WTC11 (cell line): ENCODE results near the gene NLRP5. TPM values are rescaled to one million over a fixed set of nuclear protein-coding genes. Genes with fewer than 3 reads are reported as not detected.

Experiments used
- ATAC-seq: fragments of 200-7000 bp; cut with Tn5 transposase; 2 replicates; pipeline ENCODE4 v1.10.0; 2021; ENCODE audit warnings: mild to moderate bottlenecking, moderate library complexity
- CTCF ChIA-PET: fragments of 300-600 bp; sonication (Branson Sonifier 250); formaldehyde crosslinking; loops from one replicate; lab custom pipeline; 2021; ENCODE audit warnings: antibody characterized with exemption; lab: Charles Lee
- POLR2A ChIA-PET: fragments of 350-600 bp; sonication (Branson Sonifier 250); formaldehyde crosslinking; loops from one replicate; lab custom pipeline; 2021; ENCODE audit warnings: antibody characterized with exemption; lab: Charles Lee
- DNase-seq: peaks from one replicate; pipeline ENCODE4 v3.0.0; 2021; ENCODE audit warnings: low spot score
- H3K27ac Mint-ChIP-seq: 2 replicates; pipeline ENCODE4 v1.8.0; 2021; ENCODE audit warnings: mixed read lengths
- H3K27me3 Mint-ChIP-seq: 2 replicates; pipeline ENCODE4 v1.8.0; 2021; ENCODE audit warnings: low read depth, mild to moderate bottlenecking, moderate library complexity, mixed read lengths
- H3K36me3 Mint-ChIP-seq: 2 replicates; pipeline ENCODE4 v1.8.0; 2021; ENCODE audit warnings: mixed read lengths
- H3K4me1 Mint-ChIP-seq: 2 replicates; pipeline ENCODE4 v1.8.0; 2022; ENCODE audit warnings: mixed read lengths
- H3K4me3 Mint-ChIP-seq: 2 replicates; pipeline ENCODE4 v1.8.0; 2021; ENCODE audit warnings: mild to moderate bottlenecking, moderate library complexity, mixed read lengths
- H3K9me3 Mint-ChIP-seq: 2 replicates; pipeline ENCODE4 v1.8.0; 2021; ENCODE audit warnings: mixed read lengths
- ARID4B ChIP-seq: sonication (generic); formaldehyde crosslinking; IDR thresholded peaks from 2 replicates; pipeline ENCODE4 v1.8.0; 2023; ENCODE audit warnings: missing genetic modification reagents, mild to moderate bottlenecking, borderline replicate concordance
- CREM ChIP-seq: sonication (generic); formaldehyde crosslinking; IDR thresholded peaks from 2 replicates; pipeline ENCODE4 v1.8.1; 2022; ENCODE audit warnings: mild to moderate bottlenecking, missing genetic modification reagents, moderate library complexity
- FOXP1 ChIP-seq: sonication (generic); formaldehyde crosslinking; IDR thresholded peaks from 2 replicates; pipeline ENCODE4 v1.8.0; 2022; ENCODE audit warnings: missing genetic modification reagents, mild to moderate bottlenecking, moderate library complexity, borderline replicate concordance
- IRF2 ChIP-seq: sonication (generic); formaldehyde crosslinking; IDR thresholded peaks from 2 replicates; pipeline ENCODE4 v1.8.0; 2022; ENCODE audit warnings: low read depth, missing genetic modification reagents, borderline replicate concordance
- JAZF1 ChIP-seq: fragments of 250-450 bp; sonication (Bioruptor Pico); IDR thresholded peaks from 2 replicates; pipeline ENCODE4 v1.9.0; 2021; ENCODE audit warnings: moderate library complexity, mild to moderate bottlenecking, inconsistent platforms
- NFYB ChIP-seq: sonication (generic); formaldehyde crosslinking; conservative IDR thresholded peaks from 2 replicates; pipeline ENCODE4 v1.8.0; 2022; ENCODE audit warnings: low read depth, missing genetic modification reagents
- SOX15 ChIP-seq: fragments of 250-450 bp; sonication (Bioruptor Pico); IDR thresholded peaks from 2 replicates; pipeline ENCODE4 v1.9.0; 2021; ENCODE audit warnings: mild to moderate bottlenecking
- TEAD1 ChIP-seq: sonication (generic); formaldehyde crosslinking; IDR thresholded peaks from 2 replicates; pipeline ENCODE4 v1.8.0; 2022; ENCODE audit warnings: mild to moderate bottlenecking, missing genetic modification reagents
- TP53 ChIP-seq: sonication (generic); formaldehyde crosslinking; IDR thresholded peaks from 2 replicates; pipeline ENCODE4 v1.8.1; 2023; ENCODE audit warnings: mild to moderate bottlenecking, missing genetic modification reagents
- ZBTB21 ChIP-seq: sonication (generic); formaldehyde crosslinking; IDR thresholded peaks from 2 replicates; pipeline ENCODE4 v1.8.1; 2023; ENCODE audit warnings: mild to moderate bottlenecking, missing genetic modification reagents, borderline replicate concordance
- ZNF232 ChIP-seq: sonication (generic); formaldehyde crosslinking; IDR thresholded peaks from 2 replicates; pipeline ENCODE4 v1.8.0; 2022; ENCODE audit warnings: mild to moderate bottlenecking, missing genetic modification reagents
- total RNA-seq: library from RNA; stranded (reverse); gene quantifications from 3 replicates; pipeline ENCODE4 v1.2.3, GENCODE V29; 2021
- TF ChIP-seq, protein P1 (sequence below): sonication (generic); formaldehyde crosslinking; IDR thresholded peaks from 2 replicates; pipeline ENCODE4 v1.8.1; 2023; ENCODE audit warnings: mild to moderate bottlenecking, missing genetic modification reagents
- TF ChIP-seq, protein P2 (sequence below): fragments of 250-450 bp; sonication (Bioruptor Pico); IDR thresholded peaks from 2 replicates; pipeline ENCODE4 v1.8.0; 2021; ENCODE audit warnings: mild to moderate bottlenecking
- TF ChIP-seq, protein P3 (sequence below): fragments of 250-450 bp; sonication (Bioruptor Pico); IDR thresholded peaks from 2 replicates; pipeline ENCODE4 v1.9.0; 2021; ENCODE audit warnings: mild to moderate bottlenecking, borderline replicate concordance

Gene NLRP5
- total RNA-seq, 1 experiment from 2014 or later: not detected

DNA sequence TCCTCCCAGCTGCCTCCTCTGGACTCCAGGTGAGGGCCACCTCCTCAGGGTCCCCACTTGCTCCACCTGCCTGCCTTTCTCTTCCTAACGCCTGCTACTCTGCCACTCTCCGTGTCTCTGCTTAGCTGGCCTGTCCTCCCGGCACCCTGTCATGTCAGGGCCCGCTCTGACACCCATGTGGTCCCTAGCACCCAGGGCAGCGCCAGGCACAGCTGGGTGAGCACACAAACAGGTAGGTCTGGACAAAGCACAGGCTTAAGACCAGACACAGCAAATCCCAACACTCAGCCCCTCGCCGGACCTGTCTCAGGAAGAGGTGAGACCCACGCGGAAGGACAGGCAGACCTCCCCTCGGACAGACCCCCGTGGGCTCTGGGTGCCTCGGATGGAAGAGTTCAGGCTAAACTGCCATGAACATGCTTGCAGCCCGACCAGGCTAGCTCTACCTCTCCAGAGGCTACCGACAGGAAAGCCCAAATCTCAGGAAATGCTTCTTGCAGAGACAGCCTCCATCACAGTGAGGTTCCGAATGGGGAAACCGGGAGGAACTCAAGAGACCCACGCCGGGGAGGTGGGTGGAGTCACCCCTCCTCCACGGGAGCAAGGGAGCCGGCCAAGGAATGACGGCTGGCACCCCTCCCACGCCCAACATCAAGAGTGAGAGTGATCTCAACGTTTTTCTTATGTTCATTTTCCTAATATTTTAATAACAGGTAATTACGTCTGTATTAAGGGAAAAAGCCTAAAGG lies 122.0 kb downstream of the NLRP5 start (continued):
- TF ChIP-seq ARID4B (CRISPR knock-in tag) (no peak), IRF2 (no peak), ZNF232 (CRISPR knock-in tag) (no peak), ZBTB21 (CRISPR knock-in tag) (no peak), SOX15 (CRISPR knock-in tag) (no peak)
- TF ChIP-seq, protein P1, sequence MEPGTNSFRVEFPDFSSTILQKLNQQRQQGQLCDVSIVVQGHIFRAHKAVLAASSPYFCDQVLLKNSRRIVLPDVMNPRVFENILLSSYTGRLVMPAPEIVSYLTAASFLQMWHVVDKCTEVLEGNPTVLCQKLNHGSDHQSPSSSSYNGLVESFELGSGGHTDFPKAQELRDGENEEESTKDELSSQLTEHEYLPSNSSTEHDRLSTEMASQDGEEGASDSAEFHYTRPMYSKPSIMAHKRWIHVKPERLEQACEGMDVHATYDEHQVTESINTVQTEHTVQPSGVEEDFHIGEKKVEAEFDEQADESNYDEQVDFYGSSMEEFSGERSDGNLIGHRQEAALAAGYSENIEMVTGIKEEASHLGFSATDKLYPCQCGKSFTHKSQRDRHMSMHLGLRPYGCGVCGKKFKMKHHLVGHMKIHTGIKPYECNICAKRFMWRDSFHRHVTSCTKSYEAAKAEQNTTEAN (CRISPR knock-in tag): no peak

DNA sequence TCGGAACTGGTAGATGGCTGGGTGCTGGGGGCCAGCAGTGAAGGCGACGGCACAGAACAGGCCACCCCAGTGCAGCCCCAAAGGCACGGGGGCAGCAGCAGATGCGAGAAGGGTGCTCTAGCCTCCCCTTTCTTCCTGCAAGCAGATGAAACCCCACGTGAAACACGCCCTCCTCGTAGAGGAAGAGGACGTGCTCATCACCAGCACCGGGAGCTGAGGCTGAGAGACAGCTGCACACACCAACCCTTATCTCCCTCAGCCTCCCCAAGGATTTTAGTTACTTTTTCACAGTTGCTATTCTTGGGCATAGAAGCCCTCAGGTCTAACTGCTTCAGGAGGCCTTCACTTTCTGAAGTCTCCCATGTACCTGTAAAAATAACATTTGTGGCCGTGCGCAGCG lies 122.7 kb downstream of the NLRP5 start:
- Mint-ChIP-seq H3K9me3 (no peaks in the 10 kb centered on the region), H3K4me1 (peaks cover 73% of the 10 kb centered on the region)

More for the DNA sequence above, 122.7 kb downstream of the NLRP5 start:
- H3K27me3 Mint-ChIP-seq: no peaks in the 10 kb centered on the region
- DNase-seq: no peak
- no peak for TF ChIP-seq FOXP1
- TF ChIP-seq, protein P2, sequence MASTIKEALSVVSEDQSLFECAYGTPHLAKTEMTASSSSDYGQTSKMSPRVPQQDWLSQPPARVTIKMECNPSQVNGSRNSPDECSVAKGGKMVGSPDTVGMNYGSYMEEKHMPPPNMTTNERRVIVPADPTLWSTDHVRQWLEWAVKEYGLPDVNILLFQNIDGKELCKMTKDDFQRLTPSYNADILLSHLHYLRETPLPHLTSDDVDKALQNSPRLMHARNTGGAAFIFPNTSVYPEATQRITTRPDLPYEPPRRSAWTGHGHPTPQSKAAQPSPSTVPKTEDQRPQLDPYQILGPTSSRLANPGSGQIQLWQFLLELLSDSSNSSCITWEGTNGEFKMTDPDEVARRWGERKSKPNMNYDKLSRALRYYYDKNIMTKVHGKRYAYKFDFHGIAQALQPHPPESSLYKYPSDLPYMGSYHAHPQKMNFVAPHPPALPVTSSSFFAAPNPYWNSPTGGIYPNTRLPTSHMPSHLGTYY (CRISPR knock-in tag): no peak
- TF ChIP-seq TP53 (CRISPR knock-in tag): no peak
- TF ChIP-seq, protein P3, sequence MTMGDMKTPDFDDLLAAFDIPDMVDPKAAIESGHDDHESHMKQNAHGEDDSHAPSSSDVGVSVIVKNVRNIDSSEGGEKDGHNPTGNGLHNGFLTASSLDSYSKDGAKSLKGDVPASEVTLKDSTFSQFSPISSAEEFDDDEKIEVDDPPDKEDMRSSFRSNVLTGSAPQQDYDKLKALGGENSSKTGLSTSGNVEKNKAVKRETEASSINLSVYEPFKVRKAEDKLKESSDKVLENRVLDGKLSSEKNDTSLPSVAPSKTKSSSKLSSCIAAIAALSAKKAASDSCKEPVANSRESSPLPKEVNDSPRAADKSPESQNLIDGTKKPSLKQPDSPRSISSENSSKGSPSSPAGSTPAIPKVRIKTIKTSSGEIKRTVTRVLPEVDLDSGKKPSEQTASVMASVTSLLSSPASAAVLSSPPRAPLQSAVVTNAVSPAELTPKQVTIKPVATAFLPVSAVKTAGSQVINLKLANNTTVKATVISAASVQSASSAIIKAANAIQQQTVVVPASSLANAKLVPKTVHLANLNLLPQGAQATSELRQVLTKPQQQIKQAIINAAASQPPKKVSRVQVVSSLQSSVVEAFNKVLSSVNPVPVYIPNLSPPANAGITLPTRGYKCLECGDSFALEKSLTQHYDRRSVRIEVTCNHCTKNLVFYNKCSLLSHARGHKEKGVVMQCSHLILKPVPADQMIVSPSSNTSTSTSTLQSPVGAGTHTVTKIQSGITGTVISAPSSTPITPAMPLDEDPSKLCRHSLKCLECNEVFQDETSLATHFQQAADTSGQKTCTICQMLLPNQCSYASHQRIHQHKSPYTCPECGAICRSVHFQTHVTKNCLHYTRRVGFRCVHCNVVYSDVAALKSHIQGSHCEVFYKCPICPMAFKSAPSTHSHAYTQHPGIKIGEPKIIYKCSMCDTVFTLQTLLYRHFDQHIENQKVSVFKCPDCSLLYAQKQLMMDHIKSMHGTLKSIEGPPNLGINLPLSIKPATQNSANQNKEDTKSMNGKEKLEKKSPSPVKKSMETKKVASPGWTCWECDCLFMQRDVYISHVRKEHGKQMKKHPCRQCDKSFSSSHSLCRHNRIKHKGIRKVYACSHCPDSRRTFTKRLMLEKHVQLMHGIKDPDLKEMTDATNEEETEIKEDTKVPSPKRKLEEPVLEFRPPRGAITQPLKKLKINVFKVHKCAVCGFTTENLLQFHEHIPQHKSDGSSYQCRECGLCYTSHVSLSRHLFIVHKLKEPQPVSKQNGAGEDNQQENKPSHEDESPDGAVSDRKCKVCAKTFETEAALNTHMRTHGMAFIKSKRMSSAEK (CRISPR knock-in tag): no peak
- no peak for TF ChIP-seq CREM (CRISPR knock-in tag)
- TF ChIP-seq ZBTB21 (CRISPR knock-in tag): no peak
- TF ChIP-seq JAZF1 (CRISPR knock-in tag): no peak
- TF ChIP-seq NFYB (CRISPR knock-in tag): no peak
- TF ChIP-seq TEAD1: no peak
- no peaks in the 10 kb centered on the region for H3K36me3 Mint-ChIP-seq
- 0 out of 2 replicates have a peak overlapping the region, but pooled peaks have one; percentile 57 for H3K27ac Mint-ChIP-seq
- ChIA-PET POLR2A (no interaction called here), CTCF (interaction anchor here (1.9 to 3.1 kb wide), 3 partner anchors 28 to 63 kb away, joined by 6 to 16 read pairs (median 7); no protein-coding TSS in a partner anchor)
- H3K4me3 Mint-ChIP-seq: no peak overlapping the region
- ATAC-seq: no peak
